DOHH2 (cell line): Measurements from ENCODE around the gene DIDO1.

Experiments
- H3F3A ChIP-seq: fragments of 200-600 bp; sonication (generic), shearing (Covaris generic); 2 replicates; pipeline ENCODE4 v1.6.0; 2016; ENCODE audit warnings: antibody characterized with exemption, mild to moderate bottlenecking; ENCODE audit not compliant: control insufficient read depth, insufficient read depth
- H3K27ac ChIP-seq: fragments of 200-600 bp; sonication (generic); 2 replicates; pipeline ENCODE4 v1.5.1; 2014; ENCODE audit warnings: low read depth, mild to moderate bottlenecking, low read length, moderate library complexity
- H3K27me3 ChIP-seq: fragments of 200-600 bp; sonication (generic); 2 replicates; pipeline ENCODE4 v1.6.1; 2014; ENCODE audit warnings: mild to moderate bottlenecking, low read length, mixed read lengths; ENCODE audit not compliant: control insufficient read depth
- H3K36me3 ChIP-seq: fragments of 200-600 bp; sonication (generic); 2 replicates; pipeline ENCODE4 v1.6.1; 2014; ENCODE audit warnings: mild to moderate bottlenecking, low read length, moderate library complexity, mixed read lengths; ENCODE audit not compliant: control insufficient read depth
- H3K4me1 ChIP-seq: fragments of 200-600 bp; sonication (generic); 2 replicates; pipeline ENCODE4 v1.6.1; 2014; ENCODE audit warnings: mild to moderate bottlenecking, low read length, mixed read lengths; ENCODE audit not compliant: control insufficient read depth
- H3K4me2 ChIP-seq: fragments of 200-600 bp; sonication (generic); 2 replicates; pipeline ENCODE4 v1.6.0; 2014; ENCODE audit warnings: mild to moderate bottlenecking, low read length, moderate library complexity
- H3K4me3 ChIP-seq: fragments of 200-600 bp; sonication (generic); 2 replicates; pipeline ENCODE4 v1.5.1; 2014; ENCODE audit warnings: mild to moderate bottlenecking, low read length, mixed read lengths
- H3K79me2 ChIP-seq: fragments of 200-600 bp; sonication (generic); 2 replicates; pipeline ENCODE4 v1.6.1; 2014; ENCODE audit warnings: mild to moderate bottlenecking, low read length, mixed read lengths; ENCODE audit not compliant: control insufficient read depth
- H3K9me2 ChIP-seq: fragments of 200-600 bp; sonication (generic); replicated peaks from 2 replicates; pipeline ENCODE4 v1.6.1; 2014; ENCODE audit warnings: mild to moderate bottlenecking, low read length, mixed read lengths; ENCODE audit not compliant: control insufficient read depth
- H3K9me3 ChIP-seq: fragments of 200-600 bp; sonication (generic); 2 replicates; pipeline ENCODE4 v1.6.1; 2014; ENCODE audit warnings: antibody characterized with exemption, low read length, mixed read lengths; ENCODE audit not compliant: control insufficient read depth, insufficient read depth
- H4K20me1 ChIP-seq: fragments of 200-600 bp; sonication (generic); 2 replicates; pipeline ENCODE4 v1.6.0; 2014; ENCODE audit warnings: low read depth, mild to moderate bottlenecking, antibody characterized with exemption, low read length, moderate library complexity; ENCODE audit not compliant: control insufficient read depth, insufficient read depth
- CTCF ChIP-seq: fragments of 200-600 bp; sonication (generic); IDR thresholded peaks from one replicate; pipeline ENCODE4 v1.5.1; 2014; ENCODE audit warnings: antibody characterized with exemption, mild to moderate bottlenecking, low read depth, low read length; ENCODE audit not compliant: poor library complexity, severe bottlenecking
- EZH2phosphoT487 ChIP-seq: fragments of 200-600 bp; sonication (generic); IDR thresholded peaks from 2 replicates; pipeline ENCODE4 v1.6.1; 2017; ENCODE audit warnings: borderline replicate concordance, mild to moderate bottlenecking, antibody characterized with exemption, low read length, moderate library complexity, mixed read lengths

Gene DIDO1

GRCh38 chr20:62891111-62891510 lies 35.2 kb downstream of the DIDO1 start:
- Histone ChIP-seq H3F3A (no peaks in the 10 kb centered on the region), H3K4me3 (no peak overlapping the region), H3K27ac (no peak overlapping the region), H3K79me2 (no peaks in the 10 kb centered on the region), H3K9me2 (no peaks in the 10 kb centered on the region), H4K20me1 (no peaks in the 10 kb centered on the region), H3K27me3 (no peaks in the 10 kb centered on the region), H3K9me3 (no peaks in the 10 kb centered on the region), H3K4me2 (no peak overlapping the region), H3K36me3 (peaks cover 98% of the 10 kb centered on the region), H3K4me1 (no peaks in the 10 kb centered on the region)
- TF ChIP-seq CTCF = no peak
- TF ChIP-seq EZH2phosphoT487 = no peak

GRCh38 chr20:62890444-62890843 lies 35.9 kb downstream of the DIDO1 start:
- no peaks in the 10 kb centered on the region for H3K4me1 ChIP-seq
- H3K27me3 ChIP-seq = no peaks in the 10 kb centered on the region
- H3K79me2 ChIP-seq = no peaks in the 10 kb centered on the region
- no peaks in the 10 kb centered on the region for H3K9me2 ChIP-seq
- H3K4me3 ChIP-seq = no peak overlapping the region
- H3K36me3 ChIP-seq = peaks cover 95% of the 10 kb centered on the region
- no peak overlapping the region for H3K27ac ChIP-seq
- H3K4me2 ChIP-seq = no peak overlapping the region
- no peaks in the 10 kb centered on the region for H3K9me3 ChIP-seq
- no peak for TF ChIP-seq CTCF
- no peak for TF ChIP-seq EZH2phosphoT487
- no peaks in the 10 kb centered on the region for H4K20me1 ChIP-seq
- no peaks in the 10 kb centered on the region for H3F3A ChIP-seq

- Histone ChIP-seq H3K36me3 (peaks cover 89% of the 10 kb centered on the region), H3F3A (no peaks in the 10 kb centered on the region)
Observed at GRCh38 chr20:62889871-62890270, 36.4 kb downstream of the DIDO1 start.

More at GRCh38 chr20:62889871-62890270, 36.4 kb downstream of the DIDO1 start:
- no peaks in the 10 kb centered on the region for H3K27me3 ChIP-seq
- no peaks in the 10 kb centered on the region for H3K79me2 ChIP-seq
- peaks cover 1% of the 10 kb centered on the region; the same call in 1 of the 2 replicates for H4K20me1 ChIP-seq
- H3K4me3 ChIP-seq = no peak overlapping the region
- TF ChIP-seq CTCF = no peak
- TF ChIP-seq EZH2phosphoT487 = no peak
- no peak overlapping the region for H3K27ac ChIP-seq
- no peaks in the 10 kb centered on the region for H3K9me2 ChIP-seq
- no peaks in the 10 kb centered on the region for H3K4me1 ChIP-seq
- H3K4me2 ChIP-seq = no peak overlapping the region
- no peaks in the 10 kb centered on the region for H3K9me3 ChIP-seq
